Inflammatory macrophage treated with lipopolysaccharide for 4 hours (primary cell): ENCODE measurements around the gene SVBP.
"Not testable (repeated sequence)": the region's sequence is repeated elsewhere in the genome, so short reads cannot be mapped to it uniquely, and the experiment has no call there.

Experiments used
- DNase-seq: peaks from one replicate; pipeline ENCODE4 v3.0.0-alpha.2; 2020

The SVBP gene, protein sequence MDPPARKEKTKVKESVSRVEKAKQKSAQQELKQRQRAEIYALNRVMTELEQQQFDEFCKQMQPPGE

GRCh38 chr1:42816585-42817439, at the start of gene SVBP, which contains the start of gene ERMAP:
Gene SVBP, minus strand, starts transcription at chr1:42817397. Its CDS starts 853 bp downstream, at chr1:42816544.
Gene ERMAP, plus strand, starts transcription at chr1:42817122. Its CDS starts 13,327 bp downstream, at chr1:42830449.
- DNase-seq: peak; percentile 91

DNA sequence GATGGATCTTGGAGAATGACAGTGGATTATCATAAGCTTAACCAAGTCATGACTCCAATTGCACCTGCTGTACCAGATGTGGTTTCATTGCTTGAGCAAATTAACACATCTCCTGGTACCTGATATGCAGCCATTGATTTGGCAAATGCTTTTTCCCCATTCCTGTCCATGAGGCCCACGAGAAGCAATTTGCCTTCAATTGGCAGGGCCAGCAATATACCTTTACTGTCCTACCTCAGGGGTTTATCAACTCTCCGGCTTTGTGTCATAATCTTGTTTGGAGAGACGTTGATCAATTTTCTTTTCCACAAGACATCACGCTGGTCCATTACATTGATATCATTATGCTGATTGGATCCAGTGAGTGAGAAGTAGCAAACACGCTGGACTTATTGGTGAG, 49.4 kb upstream of the SVBP start:
- DNase-seq: no peak

GRCh38 chr1:42861014-42861399, 43.8 kb upstream of the SVBP start:
- no peak for DNase-seq

DNA sequence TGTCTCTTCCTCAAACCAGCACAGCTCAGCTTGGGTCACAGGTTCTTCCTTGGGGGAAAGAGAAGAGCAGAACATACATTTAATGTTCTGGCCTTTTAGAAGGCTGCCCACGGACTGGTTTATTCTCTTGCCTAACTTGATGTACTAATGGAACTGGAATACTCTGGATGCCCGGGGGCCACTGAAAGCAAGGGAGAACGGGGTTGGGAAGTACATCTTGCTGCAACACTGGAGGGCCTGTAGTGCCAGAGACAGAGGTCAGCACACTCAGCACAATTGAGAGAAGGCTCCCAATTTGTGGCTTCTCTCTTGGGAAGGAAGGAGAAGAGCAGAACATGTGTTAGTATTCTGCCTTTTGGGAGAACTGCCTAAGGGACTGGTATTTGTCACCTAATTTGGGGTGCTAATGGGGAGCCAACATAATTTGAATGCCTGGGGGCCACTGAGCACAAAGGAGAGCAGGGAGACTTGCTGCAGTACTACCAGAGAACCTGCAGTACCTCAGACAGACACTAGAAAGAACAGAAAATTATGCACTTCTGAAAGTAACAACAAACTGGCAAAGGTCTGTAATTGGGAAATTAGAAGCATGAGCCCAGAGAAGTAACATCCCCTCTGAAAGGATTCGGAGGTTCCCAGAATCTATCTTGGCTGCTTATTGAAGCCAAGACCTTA, 43.3 kb upstream of the SVBP start:
- no peak for DNase-seq

DNA sequence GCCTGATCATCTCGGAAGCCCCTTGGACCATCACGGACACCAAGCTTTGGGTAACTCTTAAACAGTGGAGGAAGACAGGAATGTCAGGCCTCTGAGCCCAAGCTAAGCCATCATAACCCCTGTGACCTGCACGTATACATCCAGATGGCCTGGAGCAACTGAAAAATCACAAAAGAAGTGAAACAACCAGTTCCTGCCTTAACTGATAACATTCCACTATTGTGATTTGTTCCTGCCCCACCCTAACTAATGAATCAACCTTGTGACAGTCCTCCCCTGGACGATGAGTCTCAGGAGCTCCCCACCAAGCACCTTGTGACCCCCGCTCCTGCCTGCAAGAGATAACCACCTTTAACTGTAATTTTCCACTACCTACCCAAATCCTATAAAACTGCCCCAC, 42.2 kb upstream of the SVBP start:
- not testable (repeated sequence) for DNase-seq

GRCh38 chr1:42856554-42856953, 39.4 kb upstream of the SVBP start:
- not testable (repeated sequence) for DNase-seq

- DNase-seq: no peak
Measured at GRCh38 chr1:42853116-42853884, 36.1 kb upstream of the SVBP start.

- DNase-seq: no peak
Measured at GRCh38 chr1:42852608-42852980, 35.4 kb upstream of the SVBP start.

DNA sequence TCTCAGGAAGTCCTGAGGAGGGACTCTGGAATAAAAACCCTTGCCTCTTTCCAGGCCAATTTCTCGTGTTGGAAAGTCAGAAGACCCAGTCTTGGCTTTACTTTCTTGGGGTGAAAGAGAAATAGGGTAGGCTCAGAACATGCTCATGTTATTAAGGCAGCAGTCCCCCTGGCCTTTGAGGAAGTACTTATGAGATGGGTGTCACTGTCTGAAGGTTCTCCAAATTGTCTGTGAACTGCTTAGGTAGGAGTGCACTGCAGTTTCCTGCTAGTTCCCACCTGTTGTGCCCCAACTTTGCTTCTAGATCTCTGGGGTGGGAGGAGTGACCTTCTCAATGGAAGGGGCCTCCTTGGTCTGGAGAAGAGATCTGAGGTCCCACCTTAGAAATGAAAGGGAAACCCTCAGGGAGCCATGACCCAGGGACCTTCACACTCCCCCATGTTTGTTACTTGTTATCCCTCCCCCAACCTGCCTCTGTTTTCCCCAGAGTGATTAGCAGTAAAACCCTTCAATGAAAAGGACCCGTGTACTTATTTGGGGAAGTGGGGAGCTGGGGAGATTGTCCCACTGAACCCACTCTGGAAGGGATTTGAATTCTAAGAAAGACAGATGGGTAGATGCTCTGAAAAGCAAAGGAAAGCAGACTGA, 34.9 kb upstream of the SVBP start:
- DNase-seq: no peak

- DNase-seq: no peak
Measured at GRCh38 chr1:42851420-42851819, 34.2 kb upstream of the SVBP start.

- DNase-seq: no peak
Measured at GRCh38 chr1:42849944-42850343, 32.7 kb upstream of the SVBP start.

DNA sequence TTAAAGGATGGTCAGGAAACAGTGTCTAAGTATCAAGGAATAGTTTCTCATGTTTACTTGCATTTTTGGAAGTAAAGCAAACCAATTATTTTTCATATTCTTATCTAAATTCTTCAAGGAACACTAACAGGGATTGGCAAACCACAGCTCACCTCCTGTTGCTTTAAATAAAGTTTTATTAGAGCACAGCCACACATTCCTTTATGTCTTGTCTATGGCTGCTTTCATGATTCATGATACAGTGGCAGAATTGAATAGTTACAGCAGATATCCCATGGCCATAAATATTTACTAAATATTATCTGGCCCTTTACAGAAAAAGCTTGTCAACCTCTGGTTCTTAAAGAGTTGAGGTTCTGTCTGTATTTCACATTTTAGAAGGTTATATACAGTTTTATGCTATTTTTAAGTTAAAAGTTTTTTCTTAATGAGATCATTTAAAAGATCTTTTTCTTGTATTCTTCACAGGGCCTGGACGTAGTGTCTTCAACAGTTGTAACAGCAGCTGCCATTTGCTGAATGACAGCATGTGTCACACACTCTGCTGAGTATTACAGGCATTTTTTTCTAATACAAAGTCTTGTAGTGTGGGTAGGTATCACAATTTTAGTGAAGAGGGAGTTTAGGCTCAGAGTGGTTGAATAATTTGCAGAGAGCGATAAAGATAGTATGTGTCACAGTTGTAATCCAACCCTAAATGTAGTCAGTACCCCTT, 31.8 kb upstream of the SVBP start:
- no peak for DNase-seq

DNA sequence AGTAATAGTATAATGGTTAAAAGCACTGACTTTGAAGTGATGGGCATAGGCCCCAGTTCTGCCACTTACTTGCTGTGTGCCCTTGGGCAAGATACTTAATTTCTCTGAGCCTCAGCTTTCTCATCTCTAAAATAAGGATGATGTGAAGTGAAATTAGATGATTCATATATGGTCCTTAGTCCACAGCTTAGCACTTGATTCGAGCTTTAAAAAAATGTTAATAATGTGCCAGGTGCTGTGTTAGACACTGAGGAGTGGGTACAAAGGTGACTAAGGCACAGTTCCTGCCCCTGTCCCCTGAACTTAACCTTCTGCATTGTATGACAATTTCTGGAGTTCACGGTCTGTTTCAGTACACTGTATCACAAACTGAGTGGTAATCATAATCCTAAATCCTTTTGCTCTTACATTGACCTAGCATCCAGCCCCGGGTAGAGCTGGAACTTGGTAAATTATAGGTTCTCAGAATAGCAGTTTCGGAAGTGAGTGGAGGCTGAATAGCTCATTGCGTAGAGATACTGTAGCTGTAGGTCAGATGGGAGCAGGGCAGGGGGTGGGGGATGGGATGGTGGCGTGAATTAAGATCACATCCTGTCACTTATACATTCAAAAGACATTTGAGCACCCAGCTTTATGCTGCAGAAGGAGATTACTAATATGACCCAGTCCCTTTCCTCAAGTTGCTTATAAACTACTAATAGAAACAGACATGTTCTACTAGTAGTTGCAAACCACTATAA, 30.7 kb upstream of the SVBP start:
- DNase-seq: no peak

- no peak for DNase-seq
Measured at GRCh38 chr1:42847111-42847595, 30.0 kb upstream of the SVBP start.

DNA sequence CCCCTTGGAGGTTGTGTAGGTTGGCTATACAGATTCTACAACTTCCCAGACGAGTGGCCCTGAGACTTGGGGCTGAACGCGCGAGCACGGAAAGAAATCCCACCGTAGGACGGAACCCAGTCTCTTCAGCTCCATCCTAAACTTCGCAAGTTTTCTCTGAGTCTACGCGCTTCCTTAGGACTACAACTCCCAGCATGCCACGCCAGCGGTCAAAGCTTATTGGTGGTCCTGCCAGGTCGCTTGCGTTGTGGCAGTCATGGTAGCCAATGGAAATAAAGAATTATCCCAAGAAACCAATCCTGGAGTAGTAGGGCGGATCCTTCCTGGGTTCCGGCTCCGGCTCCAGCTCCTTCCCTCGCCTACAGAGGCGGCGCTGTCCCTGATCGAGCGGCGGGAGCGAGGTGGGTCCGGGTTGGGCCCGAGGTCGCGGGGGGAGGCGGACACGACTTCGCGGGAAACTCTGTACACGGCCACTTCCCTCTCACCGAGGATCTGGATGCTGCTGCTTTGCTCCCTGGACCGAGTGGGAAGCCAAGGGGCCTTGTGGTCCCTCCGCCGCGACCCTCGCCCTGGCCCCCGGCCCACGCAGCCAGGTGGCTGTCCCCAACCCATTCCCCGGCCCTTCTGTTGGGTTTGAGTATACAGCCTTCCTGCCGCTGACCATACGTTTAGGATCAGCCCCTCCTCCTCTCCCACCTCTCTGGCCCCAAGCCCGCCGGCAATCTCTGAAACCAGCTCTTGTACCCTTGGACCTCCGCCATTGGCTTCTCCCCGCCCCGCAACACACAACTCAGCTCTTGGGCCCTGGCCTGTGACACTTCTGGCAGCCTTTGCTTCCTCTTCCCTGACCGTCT, 29.3 kb upstream of the SVBP start, which contains the start of gene ZNF691:
Gene ZNF691 (plus strand): TSS at position 357 of the 854 bp plus-strand sequence. CDS start 3,046 bp downstream, outside the sequence.
- peak; percentile 98 for DNase-seq

DNA sequence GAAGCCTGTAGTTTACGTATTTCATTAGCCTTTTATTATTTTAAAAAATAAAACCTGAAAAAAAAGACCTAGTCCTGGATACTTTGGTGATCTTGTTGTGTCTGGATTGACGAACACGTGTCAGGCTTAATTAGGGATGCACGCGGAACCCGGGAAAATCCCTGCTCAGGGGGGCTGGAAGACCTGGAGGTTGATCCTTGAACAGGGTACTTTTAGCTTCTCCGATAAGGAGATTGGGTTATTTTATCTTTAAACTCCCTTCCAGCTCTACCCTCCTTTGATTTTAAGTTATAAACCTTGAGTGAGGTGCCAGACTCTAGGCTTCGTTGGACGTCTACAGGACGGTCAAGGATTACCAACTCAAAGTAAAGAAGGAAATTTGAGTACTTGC, 28.7 kb upstream of the SVBP start:
- no peak for DNase-seq

- DNase-seq: no peak
Measured at GRCh38 chr1:42845193-42845592, 28.0 kb upstream of the SVBP start.

GRCh38 chr1:42844592-42845140, 27.5 kb upstream of the SVBP start:
- DNase-seq: peak; percentile 90

DNA sequence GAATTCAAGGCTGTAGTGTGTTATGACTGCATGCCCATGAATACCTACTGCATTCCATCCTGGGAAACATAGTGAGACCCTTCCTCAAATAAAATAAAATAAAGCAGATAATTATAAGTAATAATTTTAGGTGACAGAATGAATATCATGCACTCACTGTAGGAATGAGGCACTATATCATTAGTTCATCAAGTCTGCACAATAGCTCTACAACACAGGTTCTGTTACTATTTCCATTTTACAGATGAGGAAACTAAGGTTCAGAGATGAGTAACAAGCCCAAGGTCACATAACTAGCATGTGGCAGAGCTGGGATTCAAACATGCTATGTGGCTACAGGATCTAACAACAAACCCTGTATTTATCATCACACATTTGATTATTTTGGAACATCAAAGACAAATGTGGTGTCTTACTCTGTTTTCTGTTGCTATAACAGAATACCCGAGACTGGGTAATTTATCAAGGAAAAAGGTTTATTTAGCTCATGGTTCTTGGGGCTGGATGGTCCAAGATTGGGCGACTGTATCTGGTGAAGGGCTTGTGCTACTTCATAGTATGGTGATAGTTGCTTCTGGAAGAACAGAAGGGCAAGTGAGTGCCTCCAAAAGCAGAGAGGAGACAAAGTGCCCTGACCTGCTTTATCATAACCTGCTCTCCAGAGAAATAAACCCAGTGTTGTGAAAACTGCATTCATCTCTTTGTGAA, 24.4 kb upstream of the SVBP start:
- DNase-seq: no peak
